Measurements from ENCODE around the gene RAB6A.

DNA sequence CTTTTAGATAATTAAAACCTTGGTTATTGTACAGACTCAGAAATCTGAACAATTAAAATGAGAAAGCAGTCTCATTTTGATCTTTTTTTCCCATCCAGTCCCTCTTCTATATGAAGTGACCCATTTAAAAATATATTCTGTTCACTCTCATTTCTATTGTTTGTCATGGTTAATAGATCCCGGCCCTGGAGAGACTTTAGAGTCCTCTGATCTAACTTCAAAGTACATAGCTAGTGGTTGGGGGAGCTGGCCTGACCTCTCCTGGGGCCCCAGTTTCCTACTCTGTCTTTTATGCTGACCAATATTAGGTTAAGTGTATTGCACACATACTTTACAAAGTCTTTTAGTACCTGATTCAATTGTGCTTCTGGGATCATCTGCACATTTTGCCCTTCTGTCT lies 40.3 kb upstream of the RAB6A start:
- TF ChIP-seq YY1 (IDR thresholded peaks at IDR 0.05; ENCODE audit: low read depth, low read length): no peak
- TF ChIP-seq RCOR1 (conservative IDR thresholded peaks at IDR 0.05; ENCODE audit: low read depth, low read length): no peak
- TF ChIP-seq, protein P1, sequence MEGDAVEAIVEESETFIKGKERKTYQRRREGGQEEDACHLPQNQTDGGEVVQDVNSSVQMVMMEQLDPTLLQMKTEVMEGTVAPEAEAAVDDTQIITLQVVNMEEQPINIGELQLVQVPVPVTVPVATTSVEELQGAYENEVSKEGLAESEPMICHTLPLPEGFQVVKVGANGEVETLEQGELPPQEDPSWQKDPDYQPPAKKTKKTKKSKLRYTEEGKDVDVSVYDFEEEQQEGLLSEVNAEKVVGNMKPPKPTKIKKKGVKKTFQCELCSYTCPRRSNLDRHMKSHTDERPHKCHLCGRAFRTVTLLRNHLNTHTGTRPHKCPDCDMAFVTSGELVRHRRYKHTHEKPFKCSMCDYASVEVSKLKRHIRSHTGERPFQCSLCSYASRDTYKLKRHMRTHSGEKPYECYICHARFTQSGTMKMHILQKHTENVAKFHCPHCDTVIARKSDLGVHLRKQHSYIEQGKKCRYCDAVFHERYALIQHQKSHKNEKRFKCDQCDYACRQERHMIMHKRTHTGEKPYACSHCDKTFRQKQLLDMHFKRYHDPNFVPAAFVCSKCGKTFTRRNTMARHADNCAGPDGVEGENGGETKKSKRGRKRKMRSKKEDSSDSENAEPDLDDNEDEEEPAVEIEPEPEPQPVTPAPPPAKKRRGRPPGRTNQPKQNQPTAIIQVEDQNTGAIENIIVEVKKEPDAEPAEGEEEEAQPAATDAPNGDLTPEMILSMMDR (IDR thresholded peaks at IDR 0.05 in 2 of 3, conservative IDR thresholded peaks at IDR 0.05 in 1 of 3; ENCODE audit: control insufficient read depth in 2 of 3, extremely low read depth in 1 of 3, insufficient read depth in 1 of 3, low read depth in 3 of 3, low read length in 3 of 3): no peak
- no peak for TF ChIP-seq POLR2A (IDR thresholded peaks at IDR 0.05; ENCODE audit: low read depth, low read length)
- TF ChIP-seq JUND (IDR thresholded peaks at IDR 0.05; ENCODE audit: low read depth, low read length): no peak
- TF ChIP-seq, protein P2, sequence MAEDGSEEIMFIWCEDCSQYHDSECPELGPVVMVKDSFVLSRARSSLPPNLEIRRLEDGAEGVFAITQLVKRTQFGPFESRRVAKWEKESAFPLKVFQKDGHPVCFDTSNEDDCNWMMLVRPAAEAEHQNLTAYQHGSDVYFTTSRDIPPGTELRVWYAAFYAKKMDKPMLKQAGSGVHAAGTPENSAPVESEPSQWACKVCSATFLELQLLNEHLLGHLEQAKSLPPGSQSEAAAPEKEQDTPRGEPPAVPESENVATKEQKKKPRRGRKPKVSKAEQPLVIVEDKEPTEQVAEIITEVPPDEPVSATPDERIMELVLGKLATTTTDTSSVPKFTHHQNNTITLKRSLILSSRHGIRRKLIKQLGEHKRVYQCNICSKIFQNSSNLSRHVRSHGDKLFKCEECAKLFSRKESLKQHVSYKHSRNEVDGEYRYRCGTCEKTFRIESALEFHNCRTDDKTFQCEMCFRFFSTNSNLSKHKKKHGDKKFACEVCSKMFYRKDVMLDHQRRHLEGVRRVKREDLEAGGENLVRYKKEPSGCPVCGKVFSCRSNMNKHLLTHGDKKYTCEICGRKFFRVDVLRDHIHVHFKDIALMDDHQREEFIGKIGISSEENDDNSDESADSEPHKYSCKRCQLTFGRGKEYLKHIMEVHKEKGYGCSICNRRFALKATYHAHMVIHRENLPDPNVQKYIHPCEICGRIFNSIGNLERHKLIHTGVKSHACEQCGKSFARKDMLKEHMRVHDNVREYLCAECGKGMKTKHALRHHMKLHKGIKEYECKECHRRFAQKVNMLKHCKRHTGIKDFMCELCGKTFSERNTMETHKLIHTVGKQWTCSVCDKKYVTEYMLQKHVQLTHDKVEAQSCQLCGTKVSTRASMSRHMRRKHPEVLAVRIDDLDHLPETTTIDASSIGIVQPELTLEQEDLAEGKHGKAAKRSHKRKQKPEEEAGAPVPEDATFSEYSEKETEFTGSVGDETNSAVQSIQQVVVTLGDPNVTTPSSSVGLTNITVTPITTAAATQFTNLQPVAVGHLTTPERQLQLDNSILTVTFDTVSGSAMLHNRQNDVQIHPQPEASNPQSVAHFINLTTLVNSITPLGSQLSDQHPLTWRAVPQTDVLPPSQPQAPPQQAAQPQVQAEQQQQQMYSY (CRISPR knock-in tag; IDR thresholded peaks at IDR 0.05): no peak
- no peak for TF ChIP-seq CREB1 (IDR thresholded peaks at IDR 0.05; ENCODE audit: low read depth)
- TF ChIP-seq EZH2 (IDR thresholded peaks at IDR 0.05; ENCODE audit: borderline replicate concordance, control insufficient read depth, low read depth, low read length): no peak

All from GM12878 (cell line).